Neural crest cell (in vitro differentiated cells): ENCODE results near the gene FFAR3. TPM values are rescaled to one million over a fixed set of nuclear protein-coding genes. Genes with fewer than 3 reads are reported as not detected.

ENCODE experiments used
- DNase-seq: peaks from one replicate; pipeline ENCODE4 v3.0.0; 2021; ENCODE audit warnings: low read depth, mixed read lengths, low spot score
- H3K27ac Mint-ChIP-seq: one replicate; pipeline ENCODE4 v1.8.0; 2021; ENCODE audit warnings: mild to moderate bottlenecking, mixed read lengths; ENCODE audit not compliant: unreplicated experiment
- H3K27me3 Mint-ChIP-seq: 2 replicates; pipeline ENCODE4 v1.8.0; 2021; ENCODE audit warnings: low read depth, mild to moderate bottlenecking, mixed read lengths
- H3K36me3 Mint-ChIP-seq: 2 replicates; pipeline ENCODE4 v1.8.0; 2021; ENCODE audit warnings: low read depth, mild to moderate bottlenecking, mixed read lengths
- H3K4me1 Mint-ChIP-seq: 2 replicates; pipeline ENCODE4 v1.8.0; 2021; ENCODE audit warnings: mixed read lengths
- H3K4me3 Mint-ChIP-seq: one replicate; pipeline ENCODE4 v1.8.0; 2021; ENCODE audit warnings: mild to moderate bottlenecking, mixed read lengths
- H3K9me3 Mint-ChIP-seq: 2 replicates; pipeline ENCODE4 v1.8.0; 2021; ENCODE audit warnings: mixed read lengths
- CTCF ChIP-seq: fragments of 200-600 bp; sonication (generic); conservative IDR thresholded peaks from 2 replicates; pipeline ENCODE4 v1.5.0; 2021; ENCODE audit warnings: antibody characterized with exemption, mild to moderate bottlenecking
- total RNA-seq: library from RNA; stranded (reverse); gene quantifications from 2 replicates; pipeline ENCODE4 v1.2.1, GENCODE V29; 2021

FFAR3 gene
- total RNA-seq, 1 donor from 2014 or later: not detected

GRCh38 chr19:35381926-35382325 is 23.7 kb downstream of the FFAR3 start:
- Mint-ChIP-seq H3K27me3 (peaks cover 38% of the 10 kb centered on the region), H3K9me3 (peaks cover 14% of the 10 kb centered on the region), H3K4me1 (no peaks in the 10 kb centered on the region), H3K36me3 (peaks cover 9% of the 10 kb centered on the region), H3K27ac (no peak overlapping the region), H3K4me3 (no peak overlapping the region)
- TF ChIP-seq CTCF: no peak
- no peak for DNase-seq

GRCh38 chr19:35383536-35383935 is 25.3 kb downstream of the FFAR3 start:
- Mint-ChIP-seq H3K27me3 (peaks cover 25% of the 10 kb centered on the region), H3K36me3 (peaks cover 9% of the 10 kb centered on the region), H3K4me3 (no peak overlapping the region), H3K4me1 (no peaks in the 10 kb centered on the region), H3K9me3 (peaks cover 14% of the 10 kb centered on the region), H3K27ac (no peak overlapping the region)
- TF ChIP-seq CTCF: no peak
- no peak for DNase-seq

GRCh38 chr19:35388277-35389054 is 30.2 kb downstream of the FFAR3 start:
- Mint-ChIP-seq H3K4me3 (no peak overlapping the region), H3K27ac (no peak overlapping the region), H3K9me3 (peaks cover 13% of the 10 kb centered on the region), H3K4me1 (no peaks in the 10 kb centered on the region), H3K27me3 (peaks cover 14% of the 10 kb centered on the region), H3K36me3 (peaks cover 6% of the 10 kb centered on the region)
- TF ChIP-seq CTCF: no peak
- no peak for DNase-seq

GRCh38 chr19:35389192-35389861 is 31.1 kb downstream of the FFAR3 start:
- H3K4me1 Mint-ChIP-seq: no peaks in the 10 kb centered on the region
- no peak overlapping the region for H3K4me3 Mint-ChIP-seq
- H3K27ac Mint-ChIP-seq: no peak overlapping the region
- H3K27me3 Mint-ChIP-seq: peaks cover 12% of the 10 kb centered on the region
- H3K9me3 Mint-ChIP-seq: peaks cover 13% of the 10 kb centered on the region
- DNase-seq: no peak
- peaks cover 6% of the 10 kb centered on the region for H3K36me3 Mint-ChIP-seq
- TF ChIP-seq CTCF: no peak

DNA sequence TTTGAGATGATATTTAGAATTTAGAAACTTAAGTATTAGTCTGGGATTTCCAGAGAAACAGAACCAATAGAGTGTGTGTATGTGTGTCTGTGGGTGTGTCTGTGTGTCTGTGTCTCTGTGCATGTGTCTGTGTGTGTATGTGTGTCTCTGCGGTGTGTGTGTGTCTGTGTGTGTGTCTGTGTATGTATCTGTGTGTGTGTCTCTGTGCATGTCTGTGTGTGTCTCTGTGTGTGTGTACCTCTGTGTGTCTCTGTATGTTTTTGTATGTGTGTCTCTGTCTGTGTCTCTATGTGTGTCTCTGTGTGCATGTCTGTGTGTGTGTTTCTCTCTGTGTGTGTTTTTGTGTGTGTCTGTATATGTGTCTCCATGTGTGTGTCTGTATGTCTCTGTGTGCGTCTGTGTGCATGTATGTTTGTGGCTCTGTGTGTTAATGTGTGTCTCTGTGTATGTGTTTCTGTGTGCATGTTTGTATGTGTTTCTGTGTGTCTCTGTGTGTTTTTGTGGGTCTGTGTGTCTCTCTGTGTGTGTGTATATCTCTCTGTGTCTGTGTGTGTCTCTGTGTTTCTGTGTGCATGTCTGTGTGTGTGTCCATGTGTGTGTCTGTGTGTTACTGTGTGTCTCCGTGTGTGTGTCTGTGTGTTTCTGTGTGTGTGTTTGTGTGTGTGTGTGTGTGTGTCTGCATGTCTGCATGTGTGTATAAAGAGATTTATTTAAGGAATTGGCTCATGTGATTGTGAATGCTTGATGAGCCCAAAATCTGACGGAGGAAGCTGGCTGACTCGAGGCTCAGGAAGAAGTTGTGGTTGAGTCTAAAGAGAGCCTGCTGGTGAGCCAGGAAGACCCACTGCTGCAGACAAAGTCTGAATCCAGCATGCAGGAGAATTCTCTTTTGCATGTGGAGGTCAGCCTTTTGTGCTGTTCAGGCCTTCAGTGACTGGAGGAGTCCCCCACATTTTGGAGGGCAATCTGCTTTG is 34.8 kb downstream of the FFAR3 start:
- peaks cover 12% of the 10 kb centered on the region for H3K27me3 Mint-ChIP-seq
- H3K9me3 Mint-ChIP-seq: peaks cover 7% of the 10 kb centered on the region
- DNase-seq: no peak
- peaks cover 13% of the 10 kb centered on the region for H3K4me1 Mint-ChIP-seq
- H3K27ac Mint-ChIP-seq: no peak overlapping the region
- H3K36me3 Mint-ChIP-seq: no peaks in the 10 kb centered on the region
- H3K4me3 Mint-ChIP-seq: no peak overlapping the region
- no peak for TF ChIP-seq CTCF
